Calu3 (cell line): ENCODE measurements around the gene PRODH2. TPM values are rescaled to one million over a fixed set of nuclear protein-coding genes. Genes with fewer than 3 reads are reported as not detected.
A peak's percentile ranks its signal among the peaks of the same experiment; 100 is the strongest.

Experiments used
- BruUV-seq: library from RNA; stranded (reverse); fragments of 400-500 nt; replicated peaks from 2 replicates; lab custom pipeline; 2021; lab: Mats Ljungman, UMichigan
- CTCF ChIA-PET: fragments of 300-600 bp; sonication (Branson Sonifier 250); formaldehyde crosslinking; loops from one replicate; lab custom pipeline; 2022; ENCODE audit warnings: antibody characterized with exemption; lab: Charles Lee
- DNase-seq: peaks from one replicate; pipeline ENCODE4 v3.0.0; 2022
- H3K27ac Mint-ChIP-seq: one replicate; pipeline ENCODE4 v1.8.0; 2022; ENCODE audit warnings: mixed read lengths; ENCODE audit not compliant: unreplicated experiment
- H3K27me3 Mint-ChIP-seq: one replicate; pipeline ENCODE4 v1.8.0; 2022; ENCODE audit warnings: mixed read lengths; ENCODE audit not compliant: unreplicated experiment
- H3K36me3 Mint-ChIP-seq: one replicate; pipeline ENCODE4 v1.8.0; 2022; ENCODE audit warnings: mild to moderate bottlenecking, moderate library complexity, mixed read lengths; ENCODE audit not compliant: insufficient read depth, unreplicated experiment
- H3K4me1 Mint-ChIP-seq: one replicate; pipeline ENCODE4 v1.8.0; 2022; ENCODE audit warnings: mild to moderate bottlenecking, low read depth, mixed read lengths; ENCODE audit not compliant: unreplicated experiment
- H3K4me3 Mint-ChIP-seq: one replicate; pipeline ENCODE4 v1.8.0; 2022; ENCODE audit warnings: mild to moderate bottlenecking, low read depth, moderate library complexity, mixed read lengths; ENCODE audit not compliant: unreplicated experiment
- H3K9me3 Mint-ChIP-seq: one replicate; pipeline ENCODE4 v1.8.0; 2022; ENCODE audit warnings: low read depth, mixed read lengths; ENCODE audit not compliant: unreplicated experiment
- intact Hi-C: fragments of 100-400 bp; cut with micrococcal nuclease; formaldehyde crosslinking; loops from one replicate; pipeline ENCODE4 v1.10.0; 2022; ENCODE audit not compliant: unreplicated experiment
- total RNA-seq: library from RNA; stranded (reverse); gene quantifications from 2 replicates; pipeline ENCODE4 v1.2.3, GENCODE V29; 2022
- TF ChIP-seq, protein P1 (sequence below): fragments of 200-600 bp; IDR thresholded peaks from one replicate; pipeline ENCODE4 v1.8.0; 2022; ENCODE audit warnings: antibody characterized with exemption; ENCODE audit not compliant: unreplicated experiment

The PRODH2 gene
- total RNA-seq, 1 experiment from 2014 or later = not detected

- Mint-ChIP-seq H3K36me3 (no peaks in the 10 kb centered on the region), H3K4me3 (no peak overlapping the region), H3K27ac (no peak overlapping the region), H3K4me1 (peaks cover under 1% of the 10 kb centered on the region), H3K27me3 (peaks cover 50% of the 10 kb centered on the region), H3K9me3 (no peaks in the 10 kb centered on the region)
- BruUV-seq = no TSS peak
- CTCF ChIA-PET = no interaction called here
- no peak for DNase-seq
- intact Hi-C loops = no loop called here
- TF ChIP-seq, protein P1, sequence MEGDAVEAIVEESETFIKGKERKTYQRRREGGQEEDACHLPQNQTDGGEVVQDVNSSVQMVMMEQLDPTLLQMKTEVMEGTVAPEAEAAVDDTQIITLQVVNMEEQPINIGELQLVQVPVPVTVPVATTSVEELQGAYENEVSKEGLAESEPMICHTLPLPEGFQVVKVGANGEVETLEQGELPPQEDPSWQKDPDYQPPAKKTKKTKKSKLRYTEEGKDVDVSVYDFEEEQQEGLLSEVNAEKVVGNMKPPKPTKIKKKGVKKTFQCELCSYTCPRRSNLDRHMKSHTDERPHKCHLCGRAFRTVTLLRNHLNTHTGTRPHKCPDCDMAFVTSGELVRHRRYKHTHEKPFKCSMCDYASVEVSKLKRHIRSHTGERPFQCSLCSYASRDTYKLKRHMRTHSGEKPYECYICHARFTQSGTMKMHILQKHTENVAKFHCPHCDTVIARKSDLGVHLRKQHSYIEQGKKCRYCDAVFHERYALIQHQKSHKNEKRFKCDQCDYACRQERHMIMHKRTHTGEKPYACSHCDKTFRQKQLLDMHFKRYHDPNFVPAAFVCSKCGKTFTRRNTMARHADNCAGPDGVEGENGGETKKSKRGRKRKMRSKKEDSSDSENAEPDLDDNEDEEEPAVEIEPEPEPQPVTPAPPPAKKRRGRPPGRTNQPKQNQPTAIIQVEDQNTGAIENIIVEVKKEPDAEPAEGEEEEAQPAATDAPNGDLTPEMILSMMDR = peak; percentile 13
Observed at GRCh38 chr19:35806597-35806996, 6.0 kb downstream of the PRODH2 start.

GRCh38 chr19:35805526-35806102 is 7.0 kb downstream of the PRODH2 start:
- TF ChIP-seq, protein P1 = no peak
- CTCF ChIA-PET = interaction anchor here (0.6 kb wide), 2 partner anchors 59 to 161 kb away, joined by 3 read pairs; no protein-coding TSS in a partner anchor
- intact Hi-C loops = no loop called here
- Mint-ChIP-seq H3K36me3 (no peaks in the 10 kb centered on the region), H3K27me3 (peaks cover 40% of the 10 kb centered on the region), H3K9me3 (no peaks in the 10 kb centered on the region), H3K4me1 (no peaks in the 10 kb centered on the region), H3K27ac (no peak overlapping the region), H3K4me3 (no peak overlapping the region)
- no TSS peak for BruUV-seq
- no peak for DNase-seq

- no peaks in the 10 kb centered on the region for H3K4me1 Mint-ChIP-seq
- H3K36me3 Mint-ChIP-seq = no peaks in the 10 kb centered on the region
- BruUV-seq = no TSS peak
- peaks cover 28% of the 10 kb centered on the region for H3K27me3 Mint-ChIP-seq
- DNase-seq = no peak
- TF ChIP-seq, protein P1 = no peak
- intact Hi-C loops = no loop called here
- CTCF ChIA-PET = no interaction called here
- H3K27ac Mint-ChIP-seq = no peak overlapping the region
- no peaks in the 10 kb centered on the region for H3K9me3 Mint-ChIP-seq
- H3K4me3 Mint-ChIP-seq = no peak overlapping the region
Observed at GRCh38 chr19:35801828-35802227, 10.8 kb downstream of the PRODH2 start.

DNA sequence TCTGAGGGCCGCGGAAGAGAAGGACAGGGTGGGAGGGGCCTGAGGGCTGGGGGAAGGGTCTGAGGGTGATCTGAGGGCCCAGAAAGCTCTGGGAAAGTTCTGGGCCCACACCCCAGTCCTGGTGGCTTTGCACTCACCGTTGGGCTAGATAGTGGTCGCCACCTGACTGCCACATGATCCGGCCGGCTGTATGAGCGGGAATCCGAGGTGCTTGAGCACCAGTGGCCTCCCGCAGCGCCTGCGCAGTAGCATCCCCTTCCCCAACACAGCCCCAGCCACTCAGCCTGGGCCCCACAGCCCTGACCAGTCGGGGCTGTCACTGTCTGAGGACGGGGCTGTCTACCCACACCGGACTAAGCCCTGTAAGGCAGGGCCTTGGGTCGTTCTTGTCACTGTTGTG is 15.0 kb downstream of the PRODH2 start:
- DNase-seq = no peak
- Mint-ChIP-seq H3K4me1 (peaks cover 8% of the 10 kb centered on the region), H3K4me3 (no peak overlapping the region), H3K9me3 (no peaks in the 10 kb centered on the region), H3K27ac (no peak overlapping the region), H3K27me3 (peaks cover 20% of the 10 kb centered on the region), H3K36me3 (no peaks in the 10 kb centered on the region)
- CTCF ChIA-PET = no interaction called here
- BruUV-seq = no TSS peak
- TF ChIP-seq, protein P1 = no peak
- intact Hi-C loops = no loop called here
